HG03521 (cell line): ENCODE measurements around the gene OR2H1.
"Not testable (repeated sequence)": the region's sequence is repeated elsewhere in the genome, so short reads cannot be mapped to it uniquely, and the experiment has no call there.

Source experiments
- ATAC-seq: cut with Tn5 transposase; IDR thresholded peaks from one replicate; pipeline ENCODE4 v1.9.1; 2021; ENCODE audit warnings: mild to moderate bottlenecking, moderate library complexity; ENCODE audit not compliant: unreplicated experiment

Gene OR2H1

DNA sequence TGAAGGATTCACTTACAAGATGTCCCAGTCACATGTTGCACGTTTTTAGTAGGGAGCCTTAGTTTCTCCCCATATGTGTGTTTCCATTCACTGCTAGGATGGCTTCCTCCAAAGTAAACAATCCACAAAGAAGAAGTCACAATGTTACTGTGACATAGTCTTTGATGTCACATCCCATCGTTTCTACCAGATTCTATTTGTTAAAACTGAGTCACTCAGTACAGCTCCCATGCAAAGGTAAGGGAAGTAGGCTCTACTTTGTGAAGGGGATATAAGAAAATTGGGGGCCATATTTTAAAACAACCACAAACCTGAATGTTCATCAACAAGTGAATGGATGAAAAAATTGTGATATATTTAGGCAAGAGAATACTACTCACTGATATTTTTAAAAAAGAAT, at the start of gene OR2H1, which contains the start of gene OR11A1:
Gene OR2H1, plus strand, starts transcription at position 185 of the 400 bp plus-strand sequence. CDS start 4,615 bp downstream, outside the sequence.
Gene OR11A1, minus strand, starts transcription at position 101 of the 400 bp plus-strand sequence. CDS start 29,430 bp downstream, outside the sequence.
- ATAC-seq, result no peak

DNA sequence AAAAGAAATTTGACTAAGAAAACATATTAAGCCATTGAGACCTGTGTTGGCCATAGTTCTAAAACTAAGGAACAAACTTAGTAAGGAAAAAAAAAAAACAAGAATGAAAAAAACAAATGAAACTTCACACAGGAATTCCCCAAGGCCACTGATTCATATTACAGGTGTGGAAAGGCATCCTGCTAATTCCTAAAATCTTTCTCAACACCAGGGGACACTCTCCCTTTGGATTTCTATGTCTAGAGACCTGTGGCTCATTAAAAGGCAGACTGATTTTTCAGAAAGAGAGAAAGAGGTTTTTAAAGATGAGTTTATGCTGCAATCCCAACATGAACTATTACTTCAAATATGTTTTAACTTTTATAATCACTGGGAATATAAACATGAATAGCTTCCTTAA, 42.4 kb upstream of the OR2H1 start, which contains the start of gene OR12D1:
Gene OR12D1, plus strand, starts transcription at position 341 of the 400 bp plus-strand sequence.
- ATAC-seq, result no peak

DNA sequence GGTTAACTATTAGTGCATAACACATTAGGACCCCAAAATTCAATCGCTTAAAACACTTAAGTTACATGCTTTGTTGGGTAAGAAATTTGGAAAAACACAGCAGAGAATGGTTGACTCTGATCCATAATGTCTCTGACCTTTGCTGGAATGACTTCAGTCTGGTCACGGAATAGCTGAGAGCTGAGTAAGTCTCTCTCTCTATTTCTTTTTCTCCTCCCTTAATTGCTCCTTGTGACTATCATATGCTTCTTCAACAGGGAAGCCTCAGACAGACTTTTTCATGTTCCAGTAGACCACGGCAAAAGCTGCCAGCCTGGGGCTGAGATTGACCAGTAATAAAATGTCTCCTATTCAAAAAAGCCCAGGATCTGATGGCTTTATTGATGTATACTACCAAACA, 37.4 kb upstream of the OR2H1 start:
- ATAC-seq, result no peak

DNA sequence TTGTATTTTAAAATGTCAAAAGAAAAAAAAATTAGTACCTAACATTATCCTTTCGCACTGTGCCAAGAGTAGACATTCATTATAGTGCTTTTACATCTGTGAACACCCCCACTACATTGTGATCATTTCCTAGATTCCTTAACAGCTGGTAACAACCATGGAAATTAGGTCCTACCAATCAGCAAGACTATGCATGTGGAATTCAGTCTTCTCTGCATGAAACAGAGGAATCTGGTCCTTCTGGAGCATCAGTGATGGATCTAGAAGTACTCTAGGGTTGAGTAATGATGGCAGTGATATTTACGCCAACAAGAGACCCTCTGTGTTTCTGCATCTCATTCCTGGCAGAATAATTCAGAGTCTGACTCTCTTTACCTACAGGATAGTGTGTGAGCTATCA, 32.8 kb upstream of the OR2H1 start:
- no peak for ATAC-seq

DNA sequence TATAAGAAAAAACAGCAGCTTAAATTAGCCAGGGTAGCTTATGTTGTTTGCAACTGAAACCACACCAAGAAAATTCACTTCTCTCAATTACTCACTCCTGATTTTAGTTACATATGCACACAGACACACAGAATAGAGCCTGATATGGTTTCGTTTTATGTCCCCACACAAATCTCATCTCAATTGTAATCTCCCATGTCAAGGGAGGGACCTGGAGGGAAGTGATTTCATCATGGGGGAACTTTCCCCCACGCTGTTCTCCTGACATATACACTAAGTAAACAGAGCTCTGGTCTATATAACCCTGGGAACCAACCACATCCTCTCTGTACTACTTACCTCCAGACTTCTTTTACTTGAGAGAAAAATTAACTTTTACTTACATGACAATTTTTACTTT, 32.4 kb upstream of the OR2H1 start:
- no peak for ATAC-seq

DNA sequence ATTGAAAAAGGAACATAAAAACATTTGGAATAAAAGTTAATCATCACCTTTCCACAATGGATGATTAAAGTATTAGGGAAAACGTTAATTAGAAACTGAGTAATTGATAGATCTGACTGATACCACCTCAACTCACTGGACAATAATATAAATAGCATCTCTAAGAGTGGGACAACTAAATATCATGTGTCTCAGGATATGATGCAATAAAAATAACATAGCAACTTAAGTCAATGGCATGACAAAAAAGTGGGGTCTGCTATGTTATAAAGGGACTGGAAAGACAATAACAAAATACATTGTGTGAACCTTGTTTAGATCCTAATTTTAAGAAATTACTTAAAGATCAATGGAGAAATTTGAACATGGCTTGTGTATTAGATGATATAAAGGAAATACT, 31.9 kb upstream of the OR2H1 start:
- ATAC-seq, result no peak

DNA sequence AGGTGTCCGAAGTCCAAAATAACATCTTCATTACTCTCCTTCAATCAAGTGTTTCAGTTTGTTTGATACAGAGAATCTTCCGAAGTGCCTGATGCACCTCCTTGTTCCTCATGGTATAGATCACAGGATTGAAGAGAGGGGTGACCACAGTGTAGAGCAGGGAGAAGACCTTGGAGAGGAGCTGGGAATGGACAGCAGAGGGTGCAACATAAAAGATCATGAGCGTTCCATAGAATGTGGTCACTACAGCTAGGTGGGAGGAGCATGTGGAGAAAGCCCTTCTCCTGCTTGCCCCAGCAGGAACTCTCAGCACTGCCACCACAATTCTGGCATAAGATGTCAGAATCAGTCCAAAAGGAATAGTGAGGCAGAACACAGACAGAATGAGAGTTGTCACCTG, 30.3 kb upstream of the OR2H1 start:
- no peak for ATAC-seq

DNA sequence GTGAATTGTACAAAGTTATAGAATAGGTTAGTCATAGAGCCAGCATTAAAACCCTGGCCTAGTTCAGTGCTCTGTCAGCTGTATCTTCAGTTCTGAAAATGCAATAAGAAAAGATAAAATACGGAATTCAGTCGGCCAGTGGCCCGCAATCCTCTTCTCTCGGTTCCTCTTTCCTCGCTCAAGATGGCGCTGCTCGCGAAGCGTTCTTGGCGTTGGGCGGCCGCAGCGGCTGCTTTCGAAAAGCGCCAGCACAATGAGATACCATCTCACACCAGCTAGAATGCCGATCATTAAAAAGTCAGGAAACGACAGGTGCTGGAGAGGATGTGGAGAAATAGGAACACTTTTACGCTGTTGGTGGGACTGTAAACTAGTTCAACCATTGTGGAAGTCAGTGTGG, 20.2 kb upstream of the OR2H1 start:
- ATAC-seq, result not testable (repeated sequence)

DNA sequence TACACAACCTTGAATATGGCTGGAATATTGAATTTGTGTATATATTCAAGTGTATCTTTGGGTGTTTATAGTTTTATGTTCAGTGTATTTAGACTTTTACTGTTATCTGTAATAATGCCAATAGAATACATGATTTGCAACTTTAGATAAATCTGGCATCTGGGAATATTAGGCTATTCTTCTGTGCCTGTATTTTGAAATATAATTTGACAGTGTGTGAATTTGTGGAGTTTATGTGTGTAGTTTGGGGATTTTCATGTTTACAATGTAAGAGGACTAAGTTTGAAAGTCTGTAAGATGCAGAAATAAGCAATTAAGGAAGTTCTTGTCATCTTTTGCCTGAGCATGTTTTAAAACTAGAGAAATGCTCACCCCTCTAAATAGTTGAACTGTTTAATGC, 17.9 kb upstream of the OR2H1 start, which contains the start of gene OR10C1:
Gene OR10C1, plus strand, starts transcription at position 301 of the 400 bp plus-strand sequence. CDS start 710 bp downstream, outside the sequence.
- no peak for ATAC-seq

DNA sequence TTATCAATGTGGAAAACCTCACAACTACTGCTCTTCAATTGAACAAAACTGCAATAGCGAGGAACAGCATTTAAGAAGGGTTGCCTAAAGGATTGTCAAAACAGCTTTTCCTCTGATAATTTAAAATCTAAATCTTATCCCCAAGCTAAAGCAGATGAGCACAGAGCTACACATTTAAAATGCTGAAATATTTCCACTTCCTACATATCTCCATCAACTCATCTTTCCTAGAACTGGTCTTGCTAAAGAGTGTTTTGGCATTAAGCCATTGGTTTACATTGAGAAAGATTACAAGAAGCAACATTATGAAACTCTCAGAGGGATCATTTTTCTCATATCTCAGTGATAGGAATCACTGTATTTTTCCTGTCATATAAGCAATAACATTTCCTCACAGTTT, 14.2 kb upstream of the OR2H1 start:
- ATAC-seq, result no peak

DNA sequence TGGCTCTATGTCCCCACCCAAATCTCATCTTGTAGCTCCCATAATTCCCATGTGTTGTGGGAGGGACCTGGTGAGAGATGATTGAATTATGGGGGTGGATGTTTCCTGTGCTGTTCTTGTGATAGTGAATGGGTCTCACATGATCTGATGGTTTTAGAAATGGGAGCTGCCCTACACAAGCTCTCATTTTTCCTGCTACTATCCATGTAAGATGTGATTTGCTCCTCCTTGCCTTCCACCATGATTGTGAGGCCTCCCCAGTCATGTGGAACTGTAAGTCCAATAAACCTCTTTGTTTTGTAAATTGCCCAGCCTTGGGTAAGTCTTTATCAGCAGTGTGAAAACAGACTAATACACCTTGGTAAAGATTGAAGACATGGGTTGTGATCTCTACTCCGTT, 12.9 kb upstream of the OR2H1 start:
- not testable (repeated sequence) for ATAC-seq

DNA sequence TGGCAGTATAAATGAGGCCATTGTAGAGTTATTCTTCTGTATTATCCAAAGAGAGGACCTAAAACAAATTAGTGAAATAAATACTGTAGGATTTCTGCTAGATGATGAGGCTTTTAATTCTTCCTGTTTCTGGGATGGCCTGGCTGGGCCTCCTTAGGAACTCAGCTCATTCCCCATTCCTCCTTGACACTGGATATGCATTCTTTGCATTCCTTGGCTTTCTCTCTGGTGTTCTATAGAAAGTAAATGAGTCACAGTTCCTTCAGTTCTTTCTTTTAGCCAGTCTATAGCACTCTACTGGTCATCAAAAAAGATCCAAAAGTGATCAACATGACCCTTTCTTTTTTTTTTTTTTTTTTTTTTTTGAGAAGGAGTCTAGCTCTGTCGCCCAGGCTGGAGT, 9.3 kb upstream of the OR2H1 start:
- no peak for ATAC-seq

DNA sequence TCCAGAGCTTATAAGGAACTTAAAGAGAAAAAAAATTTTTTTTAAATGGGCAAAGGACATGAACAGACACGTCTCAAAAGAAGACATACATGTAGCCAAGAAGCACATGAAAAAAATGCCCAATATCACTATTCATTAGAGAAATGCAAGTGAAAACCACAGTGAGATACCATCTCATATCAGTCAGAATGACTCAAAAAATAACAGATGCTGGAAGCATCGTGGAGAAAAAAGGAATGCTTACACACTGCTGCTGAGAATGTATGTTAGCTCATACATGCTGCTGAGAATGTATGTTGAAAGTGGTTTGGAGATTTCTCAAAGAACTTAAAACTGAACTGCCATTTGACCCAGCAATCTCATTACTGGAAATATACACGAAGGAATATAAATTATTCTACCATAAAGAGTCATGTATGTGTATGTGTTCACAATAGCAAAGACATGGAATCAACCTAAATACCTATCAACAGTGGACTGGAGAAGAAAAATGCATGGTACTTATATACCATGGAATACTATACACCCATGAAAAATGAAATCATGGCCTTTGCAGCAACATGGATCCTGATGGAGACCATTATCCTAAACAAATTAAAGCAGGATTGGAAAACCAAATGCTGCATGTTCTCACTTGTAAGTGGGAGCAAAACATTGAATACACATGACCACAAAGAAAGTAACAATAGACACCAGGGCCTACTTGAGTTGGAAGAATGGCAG, 5.3 kb upstream of the OR2H1 start:
- ATAC-seq, result no peak

DNA sequence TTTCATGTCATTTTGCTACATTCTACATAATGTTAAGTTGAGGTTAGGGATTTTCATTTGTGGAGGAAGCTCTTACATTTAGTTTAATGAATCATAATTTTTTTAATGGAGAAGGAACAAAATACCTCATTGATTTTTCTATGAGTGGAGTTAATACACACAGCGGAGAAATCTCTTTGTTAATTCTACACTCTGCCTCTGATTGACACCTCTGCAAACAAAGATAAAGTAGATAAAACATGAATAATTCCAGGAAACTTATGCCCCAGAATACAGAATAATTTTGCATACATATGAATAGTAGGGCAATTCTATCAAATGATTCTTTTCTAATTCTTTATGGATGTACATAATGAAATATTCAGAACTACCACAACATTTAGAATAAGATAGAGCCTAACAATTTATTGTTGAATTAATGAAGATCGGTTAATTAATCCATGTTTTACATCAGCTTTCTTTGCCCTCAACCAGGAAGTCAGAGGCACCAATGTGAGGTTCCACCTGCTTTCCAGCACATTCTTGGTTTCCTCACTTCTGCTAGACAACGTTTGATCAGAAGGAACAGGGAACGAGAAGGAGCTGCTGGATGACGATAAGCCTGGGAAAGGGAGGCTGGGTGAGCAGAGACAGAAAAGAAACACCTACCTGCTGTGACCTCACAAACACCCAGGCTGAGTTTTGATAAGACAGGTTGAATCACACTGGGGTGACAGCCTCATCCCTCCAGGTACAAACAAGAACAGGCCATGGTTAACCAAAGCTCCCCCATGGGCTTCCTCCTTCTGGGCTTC, 4.3 kb downstream of the OR2H1 start:
- no peak for ATAC-seq

DNA sequence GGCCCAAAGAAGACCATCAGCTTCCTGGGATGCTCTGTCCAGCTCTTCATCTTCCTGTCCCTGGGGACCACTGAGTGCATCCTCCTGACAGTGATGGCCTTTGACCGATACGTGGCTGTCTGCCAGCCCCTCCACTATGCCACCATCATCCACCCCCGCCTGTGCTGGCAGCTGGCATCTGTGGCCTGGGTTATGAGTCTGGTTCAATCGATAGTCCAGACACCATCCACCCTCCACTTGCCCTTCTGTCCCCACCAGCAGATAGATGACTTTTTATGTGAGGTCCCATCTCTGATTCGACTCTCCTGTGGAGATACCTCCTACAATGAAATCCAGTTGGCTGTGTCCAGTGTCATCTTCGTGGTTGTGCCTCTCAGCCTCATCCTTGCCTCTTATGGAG, 5.1 kb downstream of the OR2H1 start:
- no peak for ATAC-seq

DNA sequence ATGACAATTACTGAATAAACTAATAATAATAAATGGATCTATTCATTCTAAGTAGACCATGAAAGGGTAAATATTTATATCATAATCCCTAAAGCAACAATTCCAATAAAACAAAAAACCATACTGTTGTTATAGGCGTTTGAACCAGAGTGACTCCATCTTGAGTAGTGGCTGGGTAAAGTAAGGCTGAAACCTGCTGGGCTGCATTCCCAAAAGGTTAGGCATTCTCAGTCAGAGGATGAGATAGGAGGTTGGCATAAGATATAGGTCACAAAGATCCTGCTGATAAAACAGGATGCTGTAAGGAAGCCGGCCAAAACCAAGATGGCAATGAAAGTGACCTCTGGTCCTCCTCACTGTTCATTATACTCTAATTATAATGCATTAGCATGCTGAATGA, 8.3 kb downstream of the OR2H1 start:
- ATAC-seq, result no peak

DNA sequence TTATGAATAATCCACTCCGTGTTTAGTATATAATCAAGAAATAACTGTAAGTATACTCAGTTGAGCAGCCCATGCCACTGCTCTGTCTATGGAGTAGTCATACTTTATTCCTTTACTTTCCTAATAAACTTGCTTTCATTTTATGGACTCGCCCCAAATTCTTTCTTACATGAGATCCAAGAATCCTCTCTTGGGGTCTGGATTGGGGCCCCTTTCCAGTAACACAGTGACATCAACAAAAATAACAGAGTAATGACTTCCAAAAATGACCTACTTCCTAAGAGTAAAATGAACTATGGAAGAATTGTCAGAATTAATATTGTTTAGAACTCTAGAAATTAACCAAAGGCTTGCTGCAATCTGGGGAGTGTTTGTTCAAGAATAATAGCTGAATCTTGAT, 8.8 kb downstream of the OR2H1 start:
- ATAC-seq, result no peak

DNA sequence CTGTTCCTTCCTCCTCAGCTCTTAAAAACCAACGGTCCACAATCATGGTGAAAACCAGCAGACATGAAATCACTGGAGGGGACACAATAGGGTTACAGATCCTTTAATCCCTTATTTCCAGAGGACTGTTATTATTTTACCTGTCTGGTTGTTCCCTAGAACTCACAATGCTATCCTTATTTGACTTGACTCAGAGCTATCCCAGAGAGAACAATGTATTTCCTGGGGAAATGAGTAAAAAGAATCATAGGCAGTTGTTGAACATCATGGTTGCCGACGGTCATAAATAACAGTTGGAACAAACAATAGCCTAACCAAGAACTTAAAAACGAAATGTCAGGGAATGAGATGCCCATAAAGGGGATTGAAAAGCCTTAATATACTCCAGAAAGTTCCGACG, 9.3 kb downstream of the OR2H1 start:
- ATAC-seq, result no peak

DNA sequence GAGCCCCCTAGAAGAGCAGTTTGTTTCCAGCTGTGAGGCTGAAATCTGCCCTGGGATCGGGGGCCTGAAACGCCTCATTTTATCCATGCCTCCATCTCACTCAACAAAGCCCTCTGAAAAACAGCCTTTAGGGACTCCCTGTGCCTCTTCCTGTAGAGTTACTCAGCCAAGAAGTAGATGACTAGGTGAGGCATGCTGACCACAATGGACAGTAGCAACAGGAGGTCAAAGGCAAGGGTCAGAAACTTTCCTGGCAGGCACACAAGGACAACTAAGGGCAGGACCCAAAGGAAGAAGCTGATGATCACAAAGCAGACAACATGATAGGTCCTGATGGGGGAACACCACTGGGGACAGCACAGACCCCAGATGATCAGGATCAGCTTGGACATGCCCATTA, 18.0 kb downstream of the OR2H1 start:
- ATAC-seq, result no peak

DNA sequence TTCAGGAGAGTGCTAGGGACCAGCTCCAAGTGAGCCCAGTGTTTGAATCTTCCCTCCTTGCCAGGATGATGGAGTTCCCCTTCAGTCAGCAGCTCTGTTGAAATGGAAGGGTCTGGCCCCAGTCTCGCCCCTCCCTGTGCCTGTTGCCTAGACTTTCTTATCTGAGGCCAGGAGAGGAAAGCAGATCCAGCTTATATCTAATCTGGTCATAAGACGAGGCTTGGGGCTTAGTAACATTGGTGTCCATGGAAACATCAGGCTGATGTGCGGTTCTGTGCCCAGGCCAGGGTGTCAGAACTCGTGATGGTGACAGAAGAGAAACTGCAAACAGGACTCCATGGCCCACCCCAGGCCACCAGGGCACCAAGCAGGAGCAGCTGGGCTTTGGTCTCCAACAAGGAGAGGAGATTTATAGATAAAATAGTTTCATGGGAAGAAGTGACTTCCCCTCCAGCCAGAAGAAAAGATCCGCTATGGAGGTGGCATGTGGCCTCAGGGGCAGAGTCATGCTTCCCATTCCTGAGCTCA, 21.0 kb downstream of the OR2H1 start:
- no peak for ATAC-seq

DNA sequence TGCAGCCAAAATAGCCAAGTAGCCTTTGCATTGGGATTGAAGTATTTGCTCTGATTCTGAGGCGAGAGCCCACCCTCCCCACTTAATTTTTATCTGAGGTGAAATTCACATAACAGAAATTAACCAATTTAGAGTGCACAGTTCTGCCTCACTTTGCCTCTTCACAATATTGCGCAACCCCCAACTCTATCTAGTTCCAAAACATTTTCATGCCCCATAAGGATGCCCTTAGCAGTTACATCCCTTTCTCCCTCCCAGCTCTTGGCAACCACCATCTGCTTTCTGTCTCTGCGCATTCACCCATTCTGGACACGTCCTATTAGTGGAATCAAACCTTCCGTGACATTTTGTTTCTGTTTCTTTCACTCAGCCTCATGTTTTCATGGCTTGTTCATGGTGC, 21.8 kb downstream of the OR2H1 start:
- ATAC-seq, result no peak

DNA sequence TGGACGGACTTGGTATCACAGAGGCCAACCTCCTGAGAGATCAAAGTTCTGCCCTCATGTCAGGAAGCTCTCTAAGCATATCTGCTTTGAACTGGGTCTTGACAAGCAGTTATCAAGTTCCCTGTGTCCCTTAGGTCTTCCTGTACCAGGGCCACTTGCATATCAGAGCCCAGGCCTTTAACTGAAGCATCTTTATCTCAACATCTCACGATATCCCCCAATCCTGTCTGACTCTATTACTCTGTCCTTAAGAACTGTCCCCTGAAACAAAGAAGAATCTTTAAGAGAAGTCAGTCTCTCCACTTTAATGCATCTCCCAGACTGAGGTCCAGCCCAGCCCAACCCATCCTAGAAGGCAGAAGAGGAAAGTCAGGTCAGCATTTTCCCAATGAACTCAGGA, 22.6 kb downstream of the OR2H1 start:
- no peak for ATAC-seq
